Uterus (tissue), 4 donors: ENCODE data around the gene C1orf50. TPM values are rescaled to one million over a fixed set of nuclear protein-coding genes. Genes with fewer than 3 reads are reported as not detected.
A peak's percentile ranks its signal among the peaks of the same experiment; 100 is the strongest.
"Not testable (repeated sequence)": the region's sequence is repeated elsewhere in the genome, so short reads cannot be mapped to it uniquely, and the experiment has no call there.

Experiments
- DNase-seq, 2 donors: peaks; one replicate each; pipeline ENCODE4 v3.0.0-alpha.2; 2019 to 2020
- H3K27ac ChIP-seq, 2 donors: fragments of 200-600 bp; sonication (generic); 1 replicate in 1 of 2; 2 replicates in 1 of 2; pipeline ENCODE4 v1.5.1; 2016 to 2018
- H3K27me3 ChIP-seq, 2 donors: fragments of 200-600 bp; sonication (generic); one replicate each; pipeline ENCODE4 v1.5.1; 2018 to 2019; ENCODE audit warnings: control low read depth in 1 of 2
- H3K36me3 ChIP-seq, 2 donors: fragments of 200-600 bp; sonication (generic); one replicate each; pipeline ENCODE4 v1.5.1; 2019; ENCODE audit warnings: control low read depth in 1 of 2
- H3K4me1 ChIP-seq, 2 donors: fragments of 200-600 bp; sonication (generic); one replicate each; pipeline ENCODE4 v1.5.1; 2018 to 2019; ENCODE audit warnings: control low read depth in 1 of 2
- H3K4me3 ChIP-seq, 2 donors: fragments of 200-600 bp; sonication (generic); 1 replicate in 1 of 2; 2 replicates in 1 of 2; pipeline ENCODE4 v1.5.1; 2018 to 2019; ENCODE audit warnings: mild to moderate bottlenecking in 1 of 2
- H3K9me3 ChIP-seq, 2 donors: fragments of 200-600 bp; sonication (generic); one replicate each; pipeline ENCODE4 v1.5.1; 2019; ENCODE audit warnings: control low read depth in 1 of 2
- POLR2A ChIP-seq, 2 donors: fragments of 450-650 bp; IDR thresholded peaks; one replicate each; pipeline ENCODE4 v1.6.1; 2016; ENCODE audit warnings: antibody characterized with exemption in 2 of 2, mild to moderate bottlenecking in 1 of 2, moderate library complexity in 1 of 2
- intact Hi-C: fragments of 100-400 bp; cut with DNase I; formaldehyde crosslinking; loops from one replicate; pipeline ENCODE4 v1.15.1; 2023; ENCODE audit warnings: low total_unique reads
- total RNA-seq, 4 donors: library from RNA; depleted of rRNA in 3 of 4; stranded (reverse); fragments of >200 nt in 3 of 4; gene quantifications; one replicate each; pipeline versions ENCODE4 v1.1.0 to v1.2.4, GENCODE V29; 2014 to 2023
- TF ChIP-seq, protein P1 (sequence below), 4 experiments: fragments of 200-600 bp in 2 of 4; fragments of 450-650 bp in 2 of 4; sonication (generic) in 2 of 4; IDR thresholded peaks; one replicate each; pipeline ENCODE4 v1.5.1; 2016 to 2019; ENCODE audit warnings: antibody characterized with exemption in 4 of 4, mild to moderate bottlenecking in 2 of 4, moderate library complexity in 1 of 4
- donor health status: DM: yes; HTN: yes; CAD: no.

Gene C1orf50
- total RNA-seq: 1 to 10 TPM in 2 of 4 donors, under 1 TPM in 1, not detected in 1; 0.26 to 6.7 (median 5.7) TPM

DNA sequence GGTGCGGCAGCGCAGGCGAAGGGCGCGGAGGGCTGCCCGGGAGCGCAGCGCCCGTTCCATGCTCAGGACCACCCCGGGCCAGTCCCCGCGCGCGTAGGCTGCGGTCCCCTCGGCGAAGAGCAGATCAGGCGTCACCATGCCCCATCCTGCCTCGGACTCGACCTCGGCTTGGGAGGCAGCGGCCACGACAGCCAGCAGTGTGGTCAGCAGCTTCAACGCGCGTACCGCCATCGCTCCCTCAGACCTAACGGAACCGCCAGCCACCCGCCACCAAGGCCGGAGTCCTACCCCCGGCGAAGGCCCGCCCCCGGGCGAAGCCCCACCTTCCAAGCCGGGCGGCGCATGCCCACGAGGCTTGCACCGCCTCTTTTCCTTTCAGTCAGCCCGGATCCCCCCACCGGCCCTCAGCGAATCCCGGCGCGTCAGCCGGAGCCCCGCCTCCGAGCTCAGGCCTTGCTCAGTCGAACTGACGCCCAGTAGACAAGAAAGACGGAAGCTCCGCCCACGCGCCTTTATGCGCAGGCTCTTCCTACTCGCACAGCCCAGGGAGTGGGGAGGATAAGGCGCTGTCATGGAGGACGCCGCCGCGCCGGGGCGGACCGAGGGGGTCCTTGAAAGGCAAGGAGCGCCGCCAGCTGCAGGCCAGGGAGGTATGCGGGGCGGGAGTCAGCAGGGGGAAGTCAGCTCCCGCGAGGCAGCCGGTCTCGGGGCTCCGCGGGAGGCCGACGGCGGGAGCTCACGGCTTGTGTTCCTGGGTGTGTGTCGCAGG lies at the start of gene C1orf50, which contains the start of gene P3H1:
C1orf50 (plus strand) TSS at position 509 of the 769 bp plus-strand sequence; CDS start at position 572, 63 bp downstream.
P3H1 (minus strand) TSS at position 288 of the 769 bp plus-strand sequence; CDS start at position 231, 57 bp downstream.
- Histone ChIP-seq H3K9me3 (no peaks in the 10 kb centered on the region), H3K27ac (peak within 1 kb of the TSS; percentile 78 to 96), H3K4me3 (peak within 1 kb of the TSS; percentile 95 to 97), H3K27me3 (no peaks in the 10 kb centered on the region), H3K36me3 (no peaks in the 10 kb centered on the region), H3K4me1 (peaks cover 6 to 13% of the 10 kb centered on the region in 2 donors)
- intact Hi-C loops: no loop called here
- TF ChIP-seq POLR2A (IDR thresholded peaks at IDR 0.05): peak; percentile 93 to 97
- TF ChIP-seq, protein P1, sequence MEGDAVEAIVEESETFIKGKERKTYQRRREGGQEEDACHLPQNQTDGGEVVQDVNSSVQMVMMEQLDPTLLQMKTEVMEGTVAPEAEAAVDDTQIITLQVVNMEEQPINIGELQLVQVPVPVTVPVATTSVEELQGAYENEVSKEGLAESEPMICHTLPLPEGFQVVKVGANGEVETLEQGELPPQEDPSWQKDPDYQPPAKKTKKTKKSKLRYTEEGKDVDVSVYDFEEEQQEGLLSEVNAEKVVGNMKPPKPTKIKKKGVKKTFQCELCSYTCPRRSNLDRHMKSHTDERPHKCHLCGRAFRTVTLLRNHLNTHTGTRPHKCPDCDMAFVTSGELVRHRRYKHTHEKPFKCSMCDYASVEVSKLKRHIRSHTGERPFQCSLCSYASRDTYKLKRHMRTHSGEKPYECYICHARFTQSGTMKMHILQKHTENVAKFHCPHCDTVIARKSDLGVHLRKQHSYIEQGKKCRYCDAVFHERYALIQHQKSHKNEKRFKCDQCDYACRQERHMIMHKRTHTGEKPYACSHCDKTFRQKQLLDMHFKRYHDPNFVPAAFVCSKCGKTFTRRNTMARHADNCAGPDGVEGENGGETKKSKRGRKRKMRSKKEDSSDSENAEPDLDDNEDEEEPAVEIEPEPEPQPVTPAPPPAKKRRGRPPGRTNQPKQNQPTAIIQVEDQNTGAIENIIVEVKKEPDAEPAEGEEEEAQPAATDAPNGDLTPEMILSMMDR (IDR thresholded peaks at IDR 0.05): peak in 2 of 4 experiments; percentile 2 to 15
- DNase-seq: peak; percentile 100

DNA sequence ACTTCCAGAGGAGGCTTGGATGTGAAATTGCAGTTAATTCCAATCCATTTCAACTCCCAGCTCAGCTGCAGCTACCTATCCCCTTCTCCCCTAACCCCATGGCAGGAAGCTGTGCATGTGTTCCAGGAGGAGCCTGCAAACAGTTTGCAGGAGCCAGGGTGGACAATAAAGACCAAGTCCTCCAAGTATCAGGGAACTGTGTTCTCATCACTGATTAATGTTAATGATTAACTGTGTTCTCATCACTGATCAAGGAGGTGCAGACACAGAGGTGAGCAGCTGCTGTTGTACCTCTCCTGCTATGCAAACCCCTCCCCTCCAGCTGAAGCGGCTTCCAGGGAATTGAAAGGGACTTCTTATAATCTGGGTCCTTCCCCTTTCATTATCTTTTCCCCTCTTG lies 46.2 kb upstream of the C1orf50 start:
- H3K36me3 ChIP-seq: no peaks in the 10 kb centered on the region
- H3K4me1 ChIP-seq: no peaks in the 10 kb centered on the region
- no peak for TF ChIP-seq POLR2A (IDR thresholded peaks at IDR 0.05)
- TF ChIP-seq, protein P1 (IDR thresholded peaks at IDR 0.05): no peak
- no peaks in the 10 kb centered on the region for H3K27me3 ChIP-seq
- no peak overlapping the region for H3K4me3 ChIP-seq
- no peak overlapping the region for H3K27ac ChIP-seq
- intact Hi-C loops: no loop called here
- no peak for DNase-seq
- no peaks in the 10 kb centered on the region for H3K9me3 ChIP-seq

DNA sequence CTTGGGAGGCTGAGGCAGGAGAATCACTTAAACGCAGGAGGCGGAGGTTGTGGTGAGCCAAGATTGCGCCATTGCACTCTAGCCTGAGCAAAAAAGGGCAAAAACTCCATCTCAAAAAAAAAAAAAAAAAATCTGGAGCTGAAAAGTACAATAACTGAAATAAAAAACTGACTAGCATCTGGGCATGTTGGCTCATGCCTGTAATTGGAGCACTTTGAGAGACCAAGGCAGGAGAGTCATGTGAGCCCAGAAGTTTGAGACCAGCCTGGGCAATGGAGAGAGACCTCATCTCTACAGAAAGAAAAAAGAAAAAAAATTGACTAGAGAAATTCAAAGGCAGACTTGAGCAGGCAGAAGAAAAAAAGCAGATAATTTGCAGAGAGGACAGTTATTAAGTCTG lies 45.1 kb upstream of the C1orf50 start:
- intact Hi-C loops: no loop called here
- Histone ChIP-seq H3K27ac (no peak overlapping the region), H3K9me3 (no peaks in the 10 kb centered on the region), H3K27me3 (no peaks in the 10 kb centered on the region), H3K4me3 (no peak overlapping the region), H3K4me1 (no peaks in the 10 kb centered on the region), H3K36me3 (no peaks in the 10 kb centered on the region)
- DNase-seq: no peak
- TF ChIP-seq POLR2A (IDR thresholded peaks at IDR 0.05): no peak
- TF ChIP-seq, protein P1 (IDR thresholded peaks at IDR 0.05): no peak

DNA sequence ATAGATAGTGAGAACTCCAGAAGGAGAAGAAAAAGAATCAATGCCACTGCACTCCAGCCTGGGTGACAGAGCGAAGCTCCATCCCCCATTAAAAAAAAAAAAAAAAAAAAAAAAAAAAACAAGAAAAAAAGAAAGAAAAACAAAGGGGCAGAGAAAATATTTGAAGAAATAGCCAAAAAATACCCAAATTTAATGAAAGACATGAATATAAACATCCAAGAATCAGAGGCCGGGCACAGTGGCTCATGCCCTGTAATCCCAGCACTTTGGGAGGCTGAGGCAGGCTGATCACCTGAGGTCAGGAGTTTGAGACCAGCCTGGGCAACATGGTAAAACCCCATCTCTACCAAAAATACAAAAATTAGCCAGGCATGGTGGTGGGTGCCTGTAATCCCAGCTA lies 44.6 kb upstream of the C1orf50 start:
- H3K9me3 ChIP-seq, H3K36me3 ChIP-seq, DNase-seq, H3K27ac ChIP-seq, H3K27me3 ChIP-seq, H3K4me1 ChIP-seq, H3K4me3 ChIP-seq, intact Hi-C loops: not testable (repeated sequence)

DNA sequence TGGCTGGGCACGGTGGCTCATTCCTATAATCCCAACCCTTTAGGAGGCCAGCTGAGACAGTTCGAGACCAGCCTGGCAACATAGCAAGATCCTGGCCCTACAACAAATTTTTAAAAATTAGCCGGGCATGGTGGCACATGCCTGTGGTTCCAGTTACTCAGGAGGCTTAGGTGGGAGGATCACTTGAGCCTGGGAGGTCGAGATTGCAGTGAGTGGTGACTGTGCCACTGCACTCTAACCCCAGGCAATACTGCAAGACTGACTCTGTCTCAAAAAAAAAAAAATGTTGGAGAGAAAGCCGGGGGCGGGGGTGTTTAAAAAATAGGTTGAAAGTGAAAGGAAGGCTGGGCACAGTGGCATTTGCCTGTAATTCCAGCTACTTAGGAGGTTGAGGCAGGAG lies 43.5 kb upstream of the C1orf50 start:
- Histone ChIP-seq H3K27ac (no peak overlapping the region), H3K27me3 (no peaks in the 10 kb centered on the region), H3K9me3 (no peaks in the 10 kb centered on the region), H3K36me3 (no peaks in the 10 kb centered on the region), H3K4me3 (no peak overlapping the region), H3K4me1 (no peaks in the 10 kb centered on the region)
- no peak for TF ChIP-seq POLR2A (IDR thresholded peaks at IDR 0.05)
- TF ChIP-seq, protein P1 (IDR thresholded peaks at IDR 0.05): no peak
- DNase-seq: no peak
- intact Hi-C loops: no loop called here

DNA sequence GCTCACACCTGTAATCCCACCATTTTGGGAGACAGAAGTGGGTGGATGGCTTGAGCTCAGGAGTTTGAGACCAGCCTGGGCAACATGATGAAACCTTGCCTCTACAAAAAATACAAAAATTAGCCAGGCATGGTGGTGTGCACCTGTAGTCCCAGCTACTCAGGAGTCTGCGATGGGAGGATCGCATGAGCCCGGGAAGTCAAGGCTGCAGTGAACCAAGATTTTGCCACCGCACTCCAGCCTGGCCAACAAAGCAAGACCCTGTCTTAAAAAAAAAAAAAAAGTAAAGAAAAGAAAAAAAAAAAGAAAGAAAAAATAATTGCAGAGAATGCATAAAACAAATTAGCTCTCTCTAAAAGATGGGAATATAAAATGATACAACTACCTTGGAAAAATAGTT lies 41.2 kb upstream of the C1orf50 start:
- intact Hi-C loops, H3K36me3 ChIP-seq, H3K9me3 ChIP-seq, H3K4me1 ChIP-seq, H3K27ac ChIP-seq, DNase-seq, H3K27me3 ChIP-seq, H3K4me3 ChIP-seq: not testable (repeated sequence)
